ENCODE measurements around the gene AFP.

Gene AFP

DNA sequence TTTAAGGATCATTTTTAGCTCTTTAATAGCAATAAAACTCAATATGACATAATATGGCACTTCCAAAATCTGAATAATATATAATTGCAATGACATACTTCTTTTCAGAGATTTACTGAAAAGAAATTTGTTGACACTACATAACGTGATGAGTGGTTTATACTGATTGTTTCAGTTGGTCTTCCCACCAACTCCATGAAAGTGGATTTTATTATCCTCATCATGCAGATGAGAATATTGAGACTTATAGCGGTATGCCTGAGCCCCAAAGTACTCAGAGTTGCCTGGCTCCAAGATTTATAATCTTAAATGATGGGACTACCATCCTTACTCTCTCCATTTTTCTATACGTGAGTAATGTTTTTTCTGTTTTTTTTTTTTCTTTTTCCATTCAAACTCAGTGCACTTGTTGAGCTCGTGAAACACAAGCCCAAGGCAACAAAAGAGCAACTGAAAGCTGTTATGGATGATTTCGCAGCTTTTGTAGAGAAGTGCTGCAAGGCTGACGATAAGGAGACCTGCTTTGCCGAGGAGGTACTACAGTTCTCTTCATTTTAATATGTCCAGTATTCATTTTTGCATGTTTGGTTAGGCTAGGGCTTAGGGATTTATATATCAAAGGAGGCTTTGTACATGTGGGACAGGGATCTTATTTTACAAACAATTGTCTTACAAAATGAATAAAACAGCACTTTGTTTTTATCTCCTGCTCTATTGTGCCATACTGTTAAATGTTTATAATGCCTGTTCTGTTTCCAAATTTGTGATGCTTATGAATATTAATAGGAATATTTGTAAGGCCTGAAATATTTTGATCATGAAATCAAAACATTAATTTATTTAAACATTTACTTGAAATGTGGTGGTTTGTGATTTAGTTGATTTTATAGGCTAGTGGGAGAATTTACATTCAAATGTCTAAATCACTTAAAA, 16.6 kb upstream of the AFP start:
- Mint-ChIP-seq H3K27me3 (no peaks in the 10 kb centered on the region), H3K36me3 (ENCODE audit: low read depth) (no peaks in the 10 kb centered on the region), H3K4me1 (ENCODE audit: low read depth) (no peaks in the 10 kb centered on the region), H3K27ac (no peak overlapping the region), H3K9me3 (no peaks in the 10 kb centered on the region), H3K4me3 (no peak overlapping the region)
- intact Hi-C loops (cut with micrococcal nuclease) = no loop called here

DNA sequence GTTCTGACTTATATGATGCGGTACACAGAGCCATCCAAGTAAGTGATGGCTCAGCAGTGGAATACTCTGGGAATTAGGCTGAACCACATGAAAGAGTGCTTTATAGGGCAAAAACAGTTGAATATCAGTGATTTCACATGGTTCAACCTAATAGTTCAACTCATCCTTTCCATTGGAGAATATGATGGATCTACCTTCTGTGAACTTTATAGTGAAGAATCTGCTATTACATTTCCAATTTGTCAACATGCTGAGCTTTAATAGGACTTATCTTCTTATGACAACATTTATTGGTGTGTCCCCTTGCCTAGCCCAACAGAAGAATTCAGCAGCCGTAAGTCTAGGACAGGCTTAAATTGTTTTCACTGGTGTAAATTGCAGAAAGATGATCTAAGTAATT, 15.4 kb upstream of the AFP start:
- Mint-ChIP-seq H3K9me3 (no peaks in the 10 kb centered on the region), H3K36me3 (ENCODE audit: low read depth) (no peaks in the 10 kb centered on the region), H3K27ac (no peak overlapping the region), H3K4me3 (no peak overlapping the region), H3K4me1 (ENCODE audit: low read depth) (no peaks in the 10 kb centered on the region), H3K27me3 (no peaks in the 10 kb centered on the region)
- intact Hi-C loops (cut with micrococcal nuclease) = no loop called here

GRCh38 chr4:73421708-73422457, 14.1 kb upstream of the AFP start:
- Mint-ChIP-seq H3K27ac (no peak overlapping the region), H3K36me3 (ENCODE audit: low read depth) (no peaks in the 10 kb centered on the region), H3K4me3 (no peak overlapping the region), H3K27me3 (no peaks in the 10 kb centered on the region), H3K4me1 (ENCODE audit: low read depth) (no peaks in the 10 kb centered on the region), H3K9me3 (no peaks in the 10 kb centered on the region)
- intact Hi-C loops (cut with micrococcal nuclease) = no loop called here

DNA sequence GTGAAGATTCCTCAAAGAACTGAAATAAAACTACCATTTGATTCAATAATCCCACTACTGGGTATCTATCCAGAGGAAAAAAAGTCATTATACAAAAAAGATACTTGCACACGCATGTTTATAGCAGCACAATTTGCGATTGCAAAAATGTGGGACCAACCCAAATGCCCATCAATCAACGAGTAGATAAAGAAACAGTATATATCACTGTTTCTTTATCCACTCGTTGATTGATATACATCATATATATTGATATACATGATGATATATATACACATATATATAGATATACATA, 13.6 kb upstream of the AFP start:
- no peak overlapping the region for H3K4me3 Mint-ChIP-seq

GRCh38 chr4:73423184-73423583, 12.8 kb upstream of the AFP start:
- Mint-ChIP-seq H3K27me3 (no peaks in the 10 kb centered on the region), H3K4me1 (ENCODE audit: low read depth) (no peaks in the 10 kb centered on the region), H3K27ac (no peak overlapping the region), H3K36me3 (ENCODE audit: low read depth) (no peaks in the 10 kb centered on the region), H3K4me3 (no peak overlapping the region), H3K9me3 (no peaks in the 10 kb centered on the region)
- intact Hi-C loops (cut with micrococcal nuclease) = no loop called here

More for the DNA sequence above, 13.6 kb upstream of the AFP start:
- Mint-ChIP-seq H3K9me3 (no peaks in the 10 kb centered on the region), H3K27ac (no peak overlapping the region), H3K27me3 (no peaks in the 10 kb centered on the region), H3K36me3 (ENCODE audit: low read depth) (no peaks in the 10 kb centered on the region), H3K4me1 (ENCODE audit: low read depth) (no peaks in the 10 kb centered on the region)
- intact Hi-C loops (cut with micrococcal nuclease) = no loop called here

- Mint-ChIP-seq H3K27ac (no peak overlapping the region), H3K4me3 (no peak overlapping the region), H3K4me1 (ENCODE audit: low read depth) (no peaks in the 10 kb centered on the region), H3K27me3 (no peaks in the 10 kb centered on the region), H3K9me3 (no peaks in the 10 kb centered on the region), H3K36me3 (ENCODE audit: low read depth) (no peaks in the 10 kb centered on the region)
- intact Hi-C loops (cut with micrococcal nuclease) = no loop called here
Measured at GRCh38 chr4:73426666-73427065, 9.4 kb upstream of the AFP start.

- no peaks in the 10 kb centered on the region for H3K4me1 Mint-ChIP-seq (ENCODE audit: low read depth)
- H3K27ac Mint-ChIP-seq = no peak overlapping the region
- no peaks in the 10 kb centered on the region for H3K27me3 Mint-ChIP-seq
- intact Hi-C loops (cut with micrococcal nuclease) = no loop called here
- H3K36me3 Mint-ChIP-seq (ENCODE audit: low read depth) = no peaks in the 10 kb centered on the region
- no peaks in the 10 kb centered on the region for H3K9me3 Mint-ChIP-seq
- no peak overlapping the region for H3K4me3 Mint-ChIP-seq
Measured at GRCh38 chr4:73429118-73429517, 6.9 kb upstream of the AFP start.

DNA sequence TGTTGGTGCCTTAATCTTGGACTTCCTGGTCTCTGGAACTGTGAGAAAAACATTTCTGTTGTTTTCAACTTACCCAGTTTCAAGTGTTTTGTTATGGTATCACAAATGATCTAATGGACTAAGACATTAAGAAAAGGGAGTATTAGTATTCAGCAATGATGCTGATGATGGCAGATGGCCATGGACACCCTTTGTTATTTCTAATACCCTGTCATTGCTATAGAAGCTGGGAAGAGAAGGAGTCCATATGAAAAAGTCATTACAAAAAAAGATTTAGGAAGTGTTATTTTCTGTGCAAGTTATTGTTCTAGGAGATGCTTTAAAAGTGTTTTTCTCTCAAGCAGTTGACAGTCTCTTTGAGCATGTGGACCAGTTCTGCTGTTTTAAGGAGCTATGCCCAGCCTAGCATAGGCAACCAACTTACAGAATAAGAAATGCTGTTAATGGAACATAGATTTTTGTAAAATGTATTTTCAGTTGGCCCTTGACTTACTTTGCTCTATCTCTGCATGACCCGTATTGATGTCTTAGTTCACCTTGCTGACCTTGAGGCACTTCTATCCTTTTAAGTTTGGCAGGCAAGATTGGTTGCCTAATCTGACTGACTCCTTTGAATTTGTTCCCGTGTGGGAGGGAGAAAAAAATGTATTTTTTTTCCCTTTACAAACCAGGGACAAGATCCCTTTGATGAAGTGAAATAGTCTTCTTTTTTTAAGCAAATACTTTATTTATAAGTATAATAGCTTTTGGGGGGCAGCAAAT, 6.0 kb upstream of the AFP start:
- Mint-ChIP-seq H3K27me3 (no peaks in the 10 kb centered on the region), H3K27ac (no peak overlapping the region), H3K4me1 (ENCODE audit: low read depth) (no peaks in the 10 kb centered on the region), H3K4me3 (no peak overlapping the region), H3K36me3 (ENCODE audit: low read depth) (no peaks in the 10 kb centered on the region), H3K9me3 (no peaks in the 10 kb centered on the region)
- intact Hi-C loops (cut with micrococcal nuclease) = no loop called here

DNA sequence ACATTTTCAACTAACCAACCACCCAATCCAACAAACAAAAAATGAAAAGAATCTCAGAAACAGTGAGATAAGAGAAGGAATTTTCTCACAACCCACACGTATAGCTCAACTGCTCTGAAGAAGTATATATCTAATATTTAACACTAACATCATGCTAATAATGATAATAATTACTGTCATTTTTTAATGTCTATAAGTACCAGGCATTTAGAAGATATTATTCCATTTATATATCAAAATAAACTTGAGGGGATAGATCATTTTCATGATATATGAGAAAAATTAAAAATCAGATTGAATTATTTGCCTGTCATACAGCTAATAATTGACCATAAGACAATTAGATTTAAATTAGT, 4.2 kb upstream of the AFP start:
- no peak overlapping the region for H3K27ac Mint-ChIP-seq
- H3K36me3 Mint-ChIP-seq (ENCODE audit: low read depth) = no peaks in the 10 kb centered on the region
- H3K4me1 Mint-ChIP-seq (ENCODE audit: low read depth) = no peaks in the 10 kb centered on the region
- intact Hi-C loops (cut with micrococcal nuclease) = no loop called here
- no peaks in the 10 kb centered on the region for H3K9me3 Mint-ChIP-seq
- no peaks in the 10 kb centered on the region for H3K27me3 Mint-ChIP-seq
- no peak overlapping the region for H3K4me3 Mint-ChIP-seq

DNA sequence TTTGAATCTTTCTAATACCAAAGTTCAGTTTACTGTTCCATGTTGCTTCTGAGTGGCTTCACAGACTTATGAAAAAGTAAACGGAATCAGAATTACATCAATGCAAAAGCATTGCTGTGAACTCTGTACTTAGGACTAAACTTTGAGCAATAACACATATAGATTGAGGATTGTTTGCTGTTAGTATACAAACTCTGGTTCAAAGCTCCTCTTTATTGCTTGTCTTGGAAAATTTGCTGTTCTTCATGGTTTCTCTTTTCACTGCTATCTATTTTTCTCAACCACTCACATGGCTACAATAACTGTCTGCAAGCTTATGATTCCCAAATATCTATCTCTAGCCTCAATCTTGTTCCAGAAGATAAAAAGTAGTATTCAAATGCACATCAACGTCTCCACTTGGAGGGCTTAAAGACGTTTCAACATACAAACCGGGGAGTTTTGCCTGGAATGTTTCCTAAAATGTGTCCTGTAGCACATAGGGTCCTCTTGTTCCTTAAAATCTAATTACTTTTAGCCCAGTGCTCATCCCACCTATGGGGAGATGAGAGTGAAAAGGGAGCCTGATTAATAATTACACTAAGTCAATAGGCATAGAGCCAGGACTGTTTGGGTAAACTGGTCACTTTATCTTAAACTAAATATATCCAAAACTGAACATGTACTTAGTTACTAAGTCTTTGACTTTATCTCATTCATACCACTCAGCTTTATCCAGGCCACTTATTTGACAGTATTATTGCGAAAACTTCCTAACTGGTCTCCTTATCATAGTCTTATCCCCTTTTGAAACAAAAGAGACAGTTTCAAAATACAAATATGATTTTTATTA, 3.6 kb upstream of the AFP start:
- H3K36me3 Mint-ChIP-seq (ENCODE audit: low read depth) = no peaks in the 10 kb centered on the region
- no peak overlapping the region for H3K4me3 Mint-ChIP-seq
- no peaks in the 10 kb centered on the region for H3K27me3 Mint-ChIP-seq
- no peak overlapping the region for H3K27ac Mint-ChIP-seq
- intact Hi-C loops (cut with micrococcal nuclease) = no loop called here
- H3K4me1 Mint-ChIP-seq (ENCODE audit: low read depth) = no peaks in the 10 kb centered on the region
- H3K9me3 Mint-ChIP-seq = no peaks in the 10 kb centered on the region

GRCh38 chr4:73433140-73433539, 2.9 kb upstream of the AFP start:
- Mint-ChIP-seq H3K9me3 (no peaks in the 10 kb centered on the region), H3K4me1 (ENCODE audit: low read depth) (no peaks in the 10 kb centered on the region), H3K4me3 (no peak overlapping the region), H3K36me3 (ENCODE audit: low read depth) (no peaks in the 10 kb centered on the region), H3K27ac (no peak overlapping the region), H3K27me3 (no peaks in the 10 kb centered on the region)
- intact Hi-C loops (cut with micrococcal nuclease) = no loop called here

GRCh38 chr4:73434311-73434710, 1.7 kb upstream of the AFP start:
- Mint-ChIP-seq H3K27me3 (no peaks in the 10 kb centered on the region), H3K4me3 (no peak overlapping the region), H3K36me3 (ENCODE audit: low read depth) (no peaks in the 10 kb centered on the region), H3K4me1 (ENCODE audit: low read depth) (no peaks in the 10 kb centered on the region), H3K27ac (no peak overlapping the region), H3K9me3 (no peaks in the 10 kb centered on the region)
- intact Hi-C loops (cut with micrococcal nuclease) = no loop called here

DNA sequence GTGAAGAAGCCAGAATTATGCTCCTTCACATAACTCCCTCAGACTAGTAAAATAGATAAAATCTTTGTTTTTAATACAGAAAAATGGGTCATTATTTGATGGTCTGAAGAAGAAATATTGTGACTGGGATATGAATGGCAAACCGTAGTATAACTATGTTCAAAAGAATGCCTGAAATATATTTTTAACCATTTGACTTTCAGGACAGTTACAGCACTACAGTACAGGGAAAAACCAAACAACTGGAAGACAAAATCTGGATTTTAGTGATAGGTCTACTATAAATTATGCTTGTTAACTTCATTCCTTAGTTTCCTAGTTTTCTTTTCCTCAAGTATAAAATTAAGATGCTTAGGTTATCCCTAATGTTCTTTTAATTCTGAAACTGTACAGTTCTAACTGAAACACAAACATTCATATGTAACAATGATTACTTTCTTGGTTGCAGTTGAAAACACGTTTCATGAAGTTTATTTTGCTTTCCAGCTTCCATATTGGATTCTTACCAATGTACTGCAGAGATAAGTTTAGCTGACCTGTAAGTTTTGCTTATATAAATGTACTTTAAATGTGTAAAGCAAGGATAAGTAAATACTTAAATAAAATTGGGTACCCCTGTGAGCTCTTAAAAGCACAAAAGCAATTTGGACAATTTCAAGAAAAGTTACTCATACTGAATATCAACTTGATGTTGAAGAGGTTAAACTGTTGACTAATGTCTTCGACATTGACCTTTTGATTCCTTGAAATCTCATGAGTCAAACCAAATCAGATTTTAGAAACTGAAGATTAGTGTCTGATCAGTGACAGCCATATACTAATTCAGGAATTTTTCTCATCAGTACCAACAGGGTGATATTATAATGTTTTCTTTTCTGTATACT, 895 bp downstream of the AFP start:
- no peaks in the 10 kb centered on the region for H3K9me3 Mint-ChIP-seq
- no peaks in the 10 kb centered on the region for H3K36me3 Mint-ChIP-seq (ENCODE audit: low read depth)
- no peaks in the 10 kb centered on the region for H3K27me3 Mint-ChIP-seq
- intact Hi-C loops (cut with micrococcal nuclease) = no loop called here
- H3K4me3 Mint-ChIP-seq = no peak overlapping the region
- H3K27ac Mint-ChIP-seq = no peak overlapping the region
- H3K4me1 Mint-ChIP-seq (ENCODE audit: low read depth) = no peaks in the 10 kb centered on the region
